HG02798 (cell line): ENCODE measurements around the gene CDH19.

Experiments
- ATAC-seq: cut with Tn5 transposase; IDR thresholded peaks from one replicate; pipeline ENCODE4 v1.9.1; 2021; ENCODE audit warnings: mild to moderate bottlenecking; ENCODE audit not compliant: unreplicated experiment, poor library complexity

Gene CDH19, protein sequence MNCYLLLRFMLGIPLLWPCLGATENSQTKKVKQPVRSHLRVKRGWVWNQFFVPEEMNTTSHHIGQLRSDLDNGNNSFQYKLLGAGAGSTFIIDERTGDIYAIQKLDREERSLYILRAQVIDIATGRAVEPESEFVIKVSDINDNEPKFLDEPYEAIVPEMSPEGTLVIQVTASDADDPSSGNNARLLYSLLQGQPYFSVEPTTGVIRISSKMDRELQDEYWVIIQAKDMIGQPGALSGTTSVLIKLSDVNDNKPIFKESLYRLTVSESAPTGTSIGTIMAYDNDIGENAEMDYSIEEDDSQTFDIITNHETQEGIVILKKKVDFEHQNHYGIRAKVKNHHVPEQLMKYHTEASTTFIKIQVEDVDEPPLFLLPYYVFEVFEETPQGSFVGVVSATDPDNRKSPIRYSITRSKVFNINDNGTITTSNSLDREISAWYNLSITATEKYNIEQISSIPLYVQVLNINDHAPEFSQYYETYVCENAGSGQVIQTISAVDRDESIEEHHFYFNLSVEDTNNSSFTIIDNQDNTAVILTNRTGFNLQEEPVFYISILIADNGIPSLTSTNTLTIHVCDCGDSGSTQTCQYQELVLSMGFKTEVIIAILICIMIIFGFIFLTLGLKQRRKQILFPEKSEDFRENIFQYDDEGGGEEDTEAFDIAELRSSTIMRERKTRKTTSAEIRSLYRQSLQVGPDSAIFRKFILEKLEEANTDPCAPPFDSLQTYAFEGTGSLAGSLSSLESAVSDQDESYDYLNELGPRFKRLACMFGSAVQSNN

DNA sequence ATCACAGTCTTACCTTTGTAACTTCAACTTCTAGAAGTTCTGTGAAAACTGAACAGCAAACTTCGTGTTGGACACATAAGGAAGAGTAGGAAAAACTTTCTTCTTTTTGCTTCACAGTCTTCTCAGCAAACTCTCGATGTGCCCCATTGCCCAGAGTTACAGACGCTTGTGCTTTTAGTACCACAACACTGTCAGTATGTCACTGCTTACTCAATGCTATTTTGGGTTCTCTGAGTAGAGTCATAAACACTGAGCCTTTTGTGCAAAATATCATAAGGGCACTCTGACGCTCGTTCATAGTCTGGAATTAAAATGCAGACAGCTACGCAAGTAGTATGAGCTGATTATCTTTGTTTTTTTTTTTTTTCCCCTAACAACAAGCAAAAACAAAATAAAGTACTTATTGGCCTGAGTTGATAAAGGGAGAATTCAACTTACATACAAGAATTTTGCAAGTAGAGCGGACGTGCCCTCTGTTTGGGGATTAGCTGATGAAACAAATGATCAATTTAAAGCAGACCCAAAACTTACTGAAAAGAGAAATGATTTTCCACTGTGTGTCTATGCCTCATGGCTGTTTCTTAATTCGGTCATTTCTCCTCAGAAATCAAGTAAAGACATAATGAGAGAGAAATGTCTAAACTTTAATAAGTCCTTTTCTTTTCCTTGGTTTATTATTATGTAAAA, at the start of gene CDH19:
TSS of gene CDH19 (minus strand) at position 150 of the 687 bp plus-strand sequence. CDS start 31,886 bp downstream, outside the sequence.
- ATAC-seq: no peak

DNA sequence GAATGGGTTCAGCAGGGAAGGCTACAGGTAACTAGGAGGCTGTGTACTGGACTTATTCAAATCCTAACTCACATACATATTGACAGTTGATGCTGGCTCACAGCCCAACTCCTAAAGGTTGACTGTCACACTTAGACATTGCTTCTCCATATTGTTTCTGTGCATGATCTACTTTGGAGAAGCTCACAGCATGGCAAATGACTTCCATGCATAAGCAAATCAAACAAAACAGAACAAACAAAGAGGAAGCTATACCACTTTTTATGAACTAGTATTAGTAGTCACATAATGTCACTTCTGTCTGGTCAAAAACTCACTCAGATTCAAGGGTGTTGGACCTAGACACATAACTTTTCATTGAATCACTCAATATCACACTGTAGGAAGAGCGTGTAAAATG, 43.8 kb upstream of the CDH19 start:
- no peak for ATAC-seq

DNA sequence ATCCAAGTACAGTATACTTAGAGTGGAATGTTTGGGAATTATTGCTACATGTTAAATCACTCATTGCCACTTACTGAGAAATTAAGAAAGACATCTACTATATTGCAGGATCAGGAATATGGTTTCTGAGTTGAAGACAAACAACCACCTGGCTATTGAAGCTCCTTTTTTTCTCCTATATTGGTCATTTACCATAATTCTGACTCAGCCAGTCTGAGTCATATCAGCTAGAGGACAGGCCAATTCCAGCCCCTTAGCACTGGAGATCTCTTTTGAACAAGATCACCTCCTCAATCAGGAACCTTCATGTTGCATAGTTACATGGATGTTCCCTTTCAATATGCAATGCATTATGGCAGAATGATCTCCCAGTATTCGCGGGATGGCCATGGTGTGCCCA, 42.7 kb upstream of the CDH19 start:
- ATAC-seq: no peak

DNA sequence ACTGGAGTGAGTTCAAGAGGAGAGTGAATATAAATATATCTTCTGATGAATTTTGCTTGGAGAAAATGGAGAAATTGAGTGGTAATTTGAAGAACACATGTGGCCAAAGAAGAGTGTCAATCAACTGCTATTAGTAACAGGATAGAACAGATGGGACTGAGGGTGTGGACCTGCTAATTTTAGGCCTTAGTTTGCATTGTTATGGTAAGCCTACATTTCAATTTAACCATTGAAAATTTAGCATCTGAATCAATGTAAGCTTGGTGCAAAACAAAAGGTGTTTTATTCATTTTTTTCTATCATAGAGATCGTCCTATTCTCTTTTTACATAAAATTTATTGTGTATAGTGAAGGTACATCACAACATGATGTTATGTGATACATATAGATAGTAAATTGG, 42.1 kb upstream of the CDH19 start:
- ATAC-seq: no peak

DNA sequence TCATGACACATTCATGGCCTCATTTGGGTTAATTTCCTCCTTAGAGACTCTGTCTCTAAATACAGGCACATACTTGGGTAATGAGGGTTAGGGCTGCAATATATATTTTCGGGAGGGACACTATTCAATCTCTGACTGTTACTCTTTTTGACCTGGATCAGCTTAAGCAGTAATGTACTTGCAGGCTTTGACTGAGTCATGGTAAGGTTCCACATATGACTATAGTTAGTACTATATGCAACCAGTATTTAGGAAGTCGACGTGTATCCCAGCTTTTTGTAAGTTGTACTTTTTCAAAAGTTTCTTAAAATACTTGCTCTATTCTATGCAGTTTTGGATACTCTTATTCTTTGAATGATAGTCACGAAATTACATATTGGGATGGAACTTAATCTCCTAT, 37.2 kb upstream of the CDH19 start:
- ATAC-seq: no peak

DNA sequence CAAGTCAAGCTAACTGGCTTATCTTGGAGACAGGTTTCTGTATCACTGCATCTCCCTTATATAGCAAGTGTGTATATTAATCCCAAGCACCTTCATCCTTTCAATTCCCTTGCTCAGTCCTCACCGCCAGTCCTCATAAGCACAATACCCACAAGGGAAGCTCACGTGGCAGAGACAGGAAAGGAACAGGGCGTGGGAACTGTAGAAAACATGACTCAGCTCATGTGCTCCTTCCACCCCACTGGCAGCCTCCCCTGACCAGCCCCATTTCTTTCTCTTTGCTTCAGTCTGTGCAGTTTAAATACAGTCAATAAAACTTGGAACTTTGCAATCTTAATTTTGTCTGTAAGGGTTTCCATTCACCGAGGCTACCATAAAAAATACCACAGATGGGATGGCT, 36.5 kb upstream of the CDH19 start:
- ATAC-seq: no peak

DNA sequence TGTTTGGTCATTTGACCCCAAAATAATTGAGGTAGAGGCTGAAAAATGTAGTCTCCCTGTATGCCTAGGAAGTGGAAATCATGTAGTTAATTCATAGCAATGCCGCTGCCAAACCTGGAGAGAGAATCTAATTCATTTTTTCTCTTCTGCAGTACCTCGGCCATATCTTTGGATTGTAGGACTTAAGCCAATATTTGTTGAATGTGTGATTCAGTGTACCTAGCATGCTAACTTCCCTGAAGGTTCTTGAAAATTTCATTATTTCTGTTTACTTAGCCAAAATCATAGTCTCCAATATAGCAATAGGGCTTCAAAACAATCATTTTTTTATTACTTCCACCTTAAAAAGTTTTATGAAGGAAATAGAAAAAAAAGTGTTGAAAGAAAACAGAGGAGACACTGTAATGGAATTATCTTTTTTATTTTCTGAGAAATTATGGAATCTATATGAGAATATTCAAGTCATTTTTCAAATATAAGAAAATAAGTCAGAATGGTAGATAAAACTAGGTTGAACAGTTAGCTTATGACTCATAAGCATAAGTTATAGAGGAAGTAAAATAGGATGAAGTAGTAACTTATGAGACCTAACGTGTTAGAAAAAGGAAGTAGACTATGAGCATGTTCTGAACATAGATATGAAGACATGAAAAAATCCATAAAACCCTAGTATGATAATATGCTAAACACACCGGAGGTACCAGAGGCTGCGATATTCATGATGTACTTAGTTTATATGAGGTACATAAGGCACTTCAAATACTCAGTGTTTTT, 35.2 kb upstream of the CDH19 start:
- no peak for ATAC-seq

DNA sequence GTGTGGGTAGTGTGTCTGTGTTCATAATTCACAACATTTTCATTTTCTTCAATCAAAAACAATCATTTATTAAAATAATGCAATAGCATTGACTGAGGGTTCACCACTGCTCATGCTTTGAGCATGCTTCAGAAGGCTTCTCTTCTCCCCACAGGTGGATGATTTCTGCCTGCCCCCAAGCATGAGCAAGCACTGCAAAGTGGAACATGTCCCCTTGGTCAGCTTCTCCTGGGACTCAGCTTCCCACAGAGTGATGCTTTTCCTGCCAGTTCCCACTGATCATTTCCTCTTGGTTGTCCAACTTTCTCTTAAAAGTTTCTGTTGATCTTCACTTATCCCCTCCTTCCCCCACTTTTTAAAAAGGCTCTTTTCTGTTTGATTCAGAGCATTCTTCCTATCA, 31.5 kb upstream of the CDH19 start:
- no peak for ATAC-seq

DNA sequence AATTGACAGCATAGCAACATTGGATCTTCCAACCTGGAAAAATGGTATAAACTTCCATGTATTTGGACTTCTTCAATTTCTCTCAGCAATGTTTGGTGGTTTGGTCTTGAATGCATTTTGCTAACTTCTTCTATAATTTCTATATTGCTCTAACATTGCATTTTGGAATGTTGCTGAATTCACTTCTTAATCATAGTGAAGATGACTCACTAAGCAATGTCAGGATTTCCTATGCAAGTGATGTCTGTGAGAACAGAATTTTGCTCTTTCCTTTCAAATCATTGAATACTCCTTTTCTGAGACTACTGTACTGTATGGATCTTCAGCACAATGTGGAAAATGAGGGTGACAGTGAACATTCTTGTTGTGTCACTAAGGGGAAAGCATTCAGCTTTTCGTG, 28.9 kb upstream of the CDH19 start:
- ATAC-seq: no peak

DNA sequence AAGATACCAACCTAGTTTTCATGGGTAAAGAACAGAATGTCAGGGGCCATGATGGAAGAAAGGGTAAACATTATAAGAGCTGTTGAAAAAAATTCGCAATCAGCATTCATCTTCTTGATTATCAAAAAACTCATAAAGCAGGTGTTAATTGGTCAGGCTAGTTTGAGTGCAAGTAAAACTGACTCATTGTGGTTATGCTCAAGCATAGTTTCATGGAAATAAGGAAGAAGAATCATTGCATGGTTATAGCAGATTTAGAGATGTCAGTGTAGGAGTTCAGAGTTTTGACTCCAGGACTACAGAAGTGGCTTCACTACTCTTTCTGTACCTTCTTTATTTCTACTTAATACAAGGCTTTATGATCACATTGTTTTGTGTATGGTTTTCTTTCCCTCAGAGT, 26.9 kb upstream of the CDH19 start:
- ATAC-seq: no peak

DNA sequence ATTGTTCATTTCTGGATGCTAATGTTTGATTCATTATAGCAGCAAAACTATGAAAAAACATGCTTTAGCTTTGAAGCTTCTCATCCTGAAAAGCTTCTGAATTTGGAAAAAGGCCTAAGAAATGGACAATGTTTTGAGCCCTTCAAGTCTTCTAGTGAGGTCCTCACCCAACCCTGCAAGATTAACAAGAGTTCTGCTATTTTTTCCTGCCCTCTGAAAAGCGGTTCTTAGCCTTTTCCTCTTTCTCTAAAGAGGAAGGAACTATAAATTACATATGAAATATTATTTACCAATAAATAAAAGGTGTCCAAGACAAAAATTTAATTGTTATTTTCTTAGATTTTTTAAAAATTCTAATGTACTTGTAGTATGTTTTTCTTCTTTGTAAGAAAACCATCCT, 19.9 kb upstream of the CDH19 start:
- no peak for ATAC-seq

DNA sequence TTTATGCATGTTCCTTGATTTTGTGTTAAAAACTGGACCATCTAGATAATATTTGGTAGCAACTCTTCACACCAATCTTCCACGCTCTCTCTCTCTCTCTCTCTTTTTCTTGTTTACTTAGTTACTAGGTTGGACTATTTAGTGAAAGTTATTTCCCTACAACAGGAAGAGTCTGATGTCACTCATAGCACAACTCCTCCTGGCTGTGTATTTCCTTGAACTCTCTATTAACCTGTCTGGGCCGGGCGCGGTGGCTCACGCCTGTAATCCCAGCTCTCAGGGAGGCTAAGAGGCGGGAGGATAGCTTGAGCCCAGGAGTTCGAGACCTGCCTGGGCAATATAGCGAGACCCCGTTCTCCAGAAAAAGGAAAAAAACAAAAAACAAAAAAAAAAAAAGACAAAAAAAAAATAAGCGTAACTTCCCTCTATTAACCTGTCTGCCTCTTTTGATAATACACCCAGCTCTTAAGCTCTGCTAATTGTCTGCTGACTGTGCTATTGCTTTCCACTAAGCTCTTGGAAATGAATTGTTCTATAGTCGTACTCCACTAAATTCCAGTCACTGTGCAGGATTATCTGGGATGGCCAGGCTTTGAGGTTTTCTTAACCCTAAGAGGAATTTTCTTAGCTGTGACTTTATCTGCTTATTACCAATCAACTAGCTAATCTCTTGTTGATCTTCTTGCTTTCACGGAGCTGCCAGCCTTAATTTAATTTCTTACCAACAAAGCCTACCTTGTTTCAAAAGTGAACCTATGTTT, 18.1 kb upstream of the CDH19 start:
- no peak for ATAC-seq

DNA sequence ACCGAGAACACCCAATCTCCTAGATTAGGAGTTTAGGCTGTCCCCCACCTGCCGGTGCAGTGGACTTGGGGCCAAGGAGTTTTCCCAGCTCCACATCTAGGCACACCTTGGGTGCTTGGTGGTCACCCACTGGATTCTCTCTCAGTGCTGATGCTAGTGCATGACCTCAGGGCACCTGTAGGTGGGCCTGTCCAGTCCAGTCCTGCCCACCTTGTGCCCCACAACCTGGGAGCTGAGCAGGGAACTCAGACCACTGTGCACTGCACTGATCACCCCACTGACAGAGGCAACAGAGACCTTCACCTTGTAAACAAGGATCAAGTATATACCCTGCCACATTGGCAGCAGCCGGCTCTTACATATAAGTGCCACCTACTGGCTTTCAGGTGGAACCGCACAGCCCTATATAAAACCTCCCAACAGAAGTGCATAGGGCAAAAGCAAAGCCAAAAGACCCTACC, 12.7 kb upstream of the CDH19 start:
- peak; percentile 82 for ATAC-seq

DNA sequence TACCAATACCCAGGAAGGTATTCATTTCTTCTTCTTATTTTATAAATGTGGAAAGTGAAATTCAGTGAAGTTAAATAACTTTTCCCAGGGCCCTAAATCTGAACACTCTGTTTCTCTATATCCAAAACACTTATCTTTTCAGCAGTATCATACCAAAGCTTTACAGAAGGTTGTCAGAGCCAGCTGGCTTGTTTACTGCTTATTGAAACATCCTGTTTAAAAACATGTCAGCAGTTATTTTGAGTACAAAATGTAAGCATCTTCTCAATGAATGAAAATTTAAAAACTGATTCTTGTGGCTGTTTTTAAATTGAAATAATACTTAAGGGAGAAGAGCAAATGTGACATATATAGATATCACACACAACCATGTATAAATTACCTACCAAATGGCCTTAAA, 11.3 kb upstream of the CDH19 start:
- no peak for ATAC-seq

DNA sequence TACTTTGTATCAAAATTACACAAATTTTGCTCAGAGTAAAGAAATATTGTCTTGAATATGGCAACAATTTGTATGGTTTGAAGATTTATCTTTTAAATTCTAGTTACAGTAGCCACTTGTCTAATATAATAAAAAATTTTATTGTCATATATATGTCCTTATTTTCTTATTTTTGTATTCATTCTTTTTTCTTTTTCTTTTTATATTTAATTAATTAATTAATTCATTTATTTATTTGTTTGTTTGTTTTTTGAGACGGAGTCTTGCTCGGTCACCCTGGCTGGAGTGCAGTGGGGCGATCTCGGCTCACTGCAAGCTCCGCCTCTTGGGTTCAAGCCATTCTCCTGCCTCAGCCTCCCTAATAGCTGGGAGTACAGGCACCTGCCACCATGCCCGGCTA, 3.7 kb upstream of the CDH19 start:
- ATAC-seq: no peak

DNA sequence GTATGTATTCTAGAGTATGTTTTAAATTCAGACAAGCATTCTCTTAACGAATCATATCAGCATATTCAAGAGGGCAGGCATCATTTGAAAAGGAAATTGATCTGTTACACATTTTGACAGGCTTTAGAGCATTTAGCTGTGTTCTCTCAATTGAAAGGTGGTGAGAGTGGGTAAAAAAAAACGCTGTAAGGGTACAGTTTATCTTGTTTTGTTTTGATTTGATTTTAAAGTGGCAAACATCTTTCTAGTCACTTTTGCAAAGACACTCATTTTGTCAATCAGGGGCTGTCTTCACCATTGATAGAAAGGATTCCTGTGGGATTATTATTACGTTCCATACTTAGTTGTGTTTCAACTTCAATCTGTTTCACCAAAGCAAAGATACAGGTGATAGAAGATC, 2.2 kb downstream of the CDH19 start:
- ATAC-seq: no peak

DNA sequence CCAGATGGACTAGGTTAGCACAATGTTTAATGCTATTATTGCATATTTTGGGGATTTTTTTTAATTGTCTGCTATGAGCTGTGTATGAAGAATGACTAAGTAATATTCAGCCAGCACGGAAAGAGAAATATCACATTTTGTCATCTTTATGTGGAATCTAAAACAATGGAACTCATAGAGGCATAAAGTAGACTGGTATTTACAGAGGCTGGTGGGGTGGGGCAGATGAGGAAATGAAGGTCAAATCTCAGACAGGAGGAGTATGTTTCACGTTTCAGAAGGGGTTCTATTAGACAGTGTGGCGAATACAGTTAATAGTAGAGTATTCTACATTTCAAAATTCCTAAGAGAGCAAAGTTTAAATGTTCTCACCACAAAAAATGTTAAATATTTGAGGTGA, 4.7 kb downstream of the CDH19 start:
- ATAC-seq: no peak

DNA sequence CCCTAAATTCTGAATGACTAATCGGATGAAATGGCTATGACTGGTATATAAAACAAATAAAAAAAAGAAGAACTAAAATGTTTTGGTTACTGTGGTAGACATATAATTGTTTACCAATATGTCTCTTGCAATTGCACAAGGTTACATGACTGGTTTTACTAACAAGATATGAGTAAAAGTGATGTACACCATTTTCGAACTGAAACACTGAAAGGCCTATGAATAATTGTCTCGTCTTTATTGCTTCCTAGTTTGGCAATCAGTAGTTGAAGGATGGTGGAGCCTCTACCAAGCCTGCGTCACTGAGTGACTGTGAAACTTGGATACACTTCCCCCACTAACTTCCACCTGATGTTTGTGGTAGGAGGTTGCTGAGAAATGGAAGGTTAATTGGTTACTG, 16.5 kb downstream of the CDH19 start:
- no peak for ATAC-seq

DNA sequence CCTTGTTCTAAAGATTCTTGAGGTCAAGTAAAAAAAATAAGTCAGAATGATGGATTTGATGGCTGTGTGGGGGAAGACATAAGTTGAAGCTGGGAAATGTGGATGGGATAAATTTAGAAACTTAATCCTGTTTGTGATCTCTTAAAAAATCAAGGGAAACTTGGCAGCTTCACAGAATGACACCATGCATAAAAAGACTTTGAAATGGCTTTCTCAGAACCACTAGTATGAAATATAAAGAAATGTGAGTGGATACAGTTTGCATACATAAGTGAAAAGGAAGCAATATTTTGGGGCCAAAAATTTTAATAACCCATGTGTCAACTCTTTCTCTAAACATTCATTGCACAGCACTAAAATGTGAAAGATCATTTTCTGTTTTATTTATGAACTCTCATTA, 21.7 kb downstream of the CDH19 start:
- no peak for ATAC-seq

DNA sequence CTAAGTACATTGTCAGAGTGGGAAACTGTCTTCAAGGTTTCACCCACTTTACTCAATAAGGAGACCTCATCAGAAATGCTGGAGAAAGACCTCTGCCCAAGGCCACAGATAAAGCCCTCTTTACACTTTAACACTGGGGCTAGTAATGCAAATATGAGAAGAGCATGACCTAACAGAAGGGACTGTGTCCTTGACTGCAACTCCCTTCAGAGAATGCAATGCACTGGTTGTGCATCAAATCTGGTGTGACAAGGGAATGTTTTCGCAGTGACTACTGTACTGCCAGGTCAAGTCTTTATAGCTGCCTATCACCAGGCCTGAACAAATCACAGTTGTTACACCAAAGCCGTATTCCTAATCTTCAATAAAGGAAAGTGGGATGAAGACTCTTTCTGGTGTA, 28.6 kb downstream of the CDH19 start:
- ATAC-seq: no peak
